Keratinocyte (primary cell): ENCODE data around the gene SETD7.

ENCODE experiments used
- CTCF ChIP-seq, 3 experiments: IDR thresholded peaks in 1 of 3; conservative IDR thresholded peaks in 1 of 3; optimal IDR thresholded peaks in 1 of 3; 2 replicates in 2 of 3; 3 replicates in 1 of 3; pipeline versions ENCODE3 to v1.5.1; 2011; ENCODE audit warnings: low read length in 3 of 3, mild to moderate bottlenecking in 3 of 3, moderate library complexity in 2 of 3, control low read depth in 1 of 3, inconsistent platforms in 1 of 3; ENCODE audit not compliant: insufficient read depth in 2 of 3; ENCODE audit errors: extremely low read depth in 1 of 3
- EZH2 ChIP-seq: IDR thresholded peaks from one replicate; pipeline ENCODE4 v1.6.1; 2012; ENCODE audit warnings: inconsistent platforms, mild to moderate bottlenecking, low read length, moderate library complexity

- TF ChIP-seq CTCF (optimal IDR thresholded peaks at IDR 0.05 in 1 of 3, IDR thresholded peaks at IDR 0.05 in 1 of 3, conservative IDR thresholded peaks at IDR 0.05 in 1 of 3; ENCODE audit: extremely low read depth in 1 of 3, insufficient read depth in 2 of 3, low read length in 3 of 3) (no peak), EZH2 (no peak)
These were observed 67.6 kb downstream of the SETD7 start for GRCh38 chr4:139488442-139488841.
